ENCODE measurements around the gene CDC14B.

- TF ChIP-seq GTF2I (CRISPR knock-in tag; conservative IDR thresholded peaks at IDR 0.05) (no peak), ZNF232 (CRISPR knock-in tag; IDR thresholded peaks at IDR 0.05) (no peak)
These were observed 130.1 kb downstream of the CDC14B start for GRCh38 chr9:96489482-96489979.
